Testis (tissue), 2 donors: ENCODE results near the gene GABARAP.

Experiments
- POLR2A ChIP-seq: fragments of 450-650 bp; IDR thresholded peaks from one replicate; pipeline ENCODE4 v1.6.1; 2017; ENCODE audit warnings: antibody characterized with exemption, mild to moderate bottlenecking, moderate library complexity
- TF ChIP-seq, protein P1 (sequence below), 3 experiments: fragments of 450-650 bp in 2 of 3; fragments of 200-600 bp in 1 of 3; sonication (generic) in 1 of 3; IDR thresholded peaks; one replicate each; pipeline ENCODE4 v1.5.1; 2016 to 2019; ENCODE audit warnings: antibody characterized with exemption in 3 of 3, mild to moderate bottlenecking in 2 of 3, moderate library complexity in 1 of 3

DNA sequence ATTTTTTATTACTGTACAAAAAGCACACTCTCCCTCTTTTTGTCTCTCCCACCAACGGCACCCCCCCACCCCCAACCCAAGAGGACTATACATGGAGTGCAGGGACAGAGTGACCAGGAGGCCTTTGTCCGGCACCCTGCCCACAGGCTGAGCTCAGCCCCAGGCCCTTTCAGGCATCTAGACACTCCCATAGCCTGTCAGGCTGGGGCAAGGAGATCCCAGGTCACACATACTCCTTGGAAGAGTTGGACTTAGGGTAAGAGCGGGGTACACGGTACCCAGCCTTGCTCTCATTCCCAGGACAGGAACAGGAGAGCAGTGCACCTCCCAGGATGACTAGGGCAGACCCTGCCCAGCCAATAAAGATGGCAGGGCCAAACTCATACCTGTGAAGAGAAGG lies 17.9 kb upstream of the GABARAP start:
- TF ChIP-seq, protein P1, sequence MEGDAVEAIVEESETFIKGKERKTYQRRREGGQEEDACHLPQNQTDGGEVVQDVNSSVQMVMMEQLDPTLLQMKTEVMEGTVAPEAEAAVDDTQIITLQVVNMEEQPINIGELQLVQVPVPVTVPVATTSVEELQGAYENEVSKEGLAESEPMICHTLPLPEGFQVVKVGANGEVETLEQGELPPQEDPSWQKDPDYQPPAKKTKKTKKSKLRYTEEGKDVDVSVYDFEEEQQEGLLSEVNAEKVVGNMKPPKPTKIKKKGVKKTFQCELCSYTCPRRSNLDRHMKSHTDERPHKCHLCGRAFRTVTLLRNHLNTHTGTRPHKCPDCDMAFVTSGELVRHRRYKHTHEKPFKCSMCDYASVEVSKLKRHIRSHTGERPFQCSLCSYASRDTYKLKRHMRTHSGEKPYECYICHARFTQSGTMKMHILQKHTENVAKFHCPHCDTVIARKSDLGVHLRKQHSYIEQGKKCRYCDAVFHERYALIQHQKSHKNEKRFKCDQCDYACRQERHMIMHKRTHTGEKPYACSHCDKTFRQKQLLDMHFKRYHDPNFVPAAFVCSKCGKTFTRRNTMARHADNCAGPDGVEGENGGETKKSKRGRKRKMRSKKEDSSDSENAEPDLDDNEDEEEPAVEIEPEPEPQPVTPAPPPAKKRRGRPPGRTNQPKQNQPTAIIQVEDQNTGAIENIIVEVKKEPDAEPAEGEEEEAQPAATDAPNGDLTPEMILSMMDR (IDR thresholded peaks at IDR 0.05) = no peak
- no peak for TF ChIP-seq POLR2A
